ENCODE results near the gene NEURL2.

NEURL2 gene

DNA sequence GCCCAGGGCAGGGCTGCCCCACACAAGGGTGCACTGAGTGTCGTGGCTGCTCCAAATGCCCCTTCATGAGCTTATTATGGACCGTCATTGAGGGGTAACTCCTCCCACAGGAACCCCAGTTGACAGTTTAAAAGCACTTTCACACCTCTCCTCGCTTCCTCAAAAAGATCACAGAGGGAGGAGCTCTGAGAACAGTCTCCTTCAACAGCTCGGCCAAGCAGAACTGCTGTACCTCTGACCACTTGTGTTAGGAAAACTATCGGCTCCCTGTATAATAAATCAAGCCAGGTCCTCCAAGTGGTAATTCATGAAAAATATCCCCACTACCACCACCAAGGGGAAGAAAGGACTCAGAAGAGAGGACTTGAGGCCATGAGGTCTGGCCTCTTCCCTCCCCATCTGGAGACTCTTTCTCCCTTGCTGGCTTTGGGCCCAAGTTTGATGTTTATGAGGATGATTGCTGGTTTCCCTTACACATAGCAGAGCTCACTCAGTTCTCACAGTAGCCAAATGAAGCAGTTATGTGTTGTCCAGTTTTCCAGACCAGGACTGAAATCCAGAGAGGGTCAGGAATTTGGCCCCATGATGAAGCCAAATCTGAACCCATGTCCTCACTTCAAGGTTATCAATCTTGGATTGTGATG lies 48.7 kb downstream of the NEURL2 start:
- DNase-seq (ENCODE audit: low read depth) = no peak

DNA sequence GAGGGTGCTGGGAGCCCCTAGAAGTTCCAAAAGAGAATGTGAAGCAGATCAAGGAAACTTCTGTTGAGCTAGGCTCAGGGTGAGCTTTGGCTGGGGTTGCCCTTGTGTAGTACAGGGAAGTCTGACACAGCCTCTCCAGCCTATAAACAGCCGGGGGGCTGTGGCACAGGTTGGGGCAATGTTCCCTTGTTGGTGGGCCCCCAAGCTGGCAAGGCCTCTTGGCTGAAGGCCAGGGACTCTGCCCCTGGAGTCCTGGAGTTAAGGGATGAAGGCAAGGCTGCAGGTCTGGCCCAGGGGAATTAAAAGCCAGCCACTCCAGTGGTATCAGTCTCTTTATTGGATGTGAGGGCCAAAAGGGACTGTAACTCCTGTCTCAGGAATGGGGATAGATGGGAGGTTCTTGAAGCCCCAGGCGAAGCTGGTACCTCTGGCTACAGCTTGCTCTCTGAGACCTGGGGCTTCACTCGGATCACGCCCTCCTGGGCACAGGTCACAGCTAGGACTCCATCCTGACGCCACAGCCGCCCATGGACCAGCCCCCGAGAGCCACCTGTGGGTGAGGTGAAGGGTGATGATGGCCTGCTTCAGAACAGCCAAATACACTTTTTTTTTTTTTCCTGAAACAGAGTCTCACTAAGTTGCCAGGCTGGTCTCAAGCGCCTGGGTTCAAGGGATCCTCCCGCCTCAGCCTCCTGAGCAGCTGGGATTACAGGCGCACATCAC lies 49.4 kb downstream of the NEURL2 start:
- DNase-seq (ENCODE audit: low read depth) = no peak

- DNase-seq (ENCODE audit: low read depth) = no peak
Measured at GRCh38 chr20:45840700-45841198, 50.3 kb downstream of the NEURL2 start.

All from activated T-helper 9 cell treated with anti-CD3 and anti-CD28 coated beads, Interleukin-2, amount 50 U/mL, for 16 hours (primary cell).